ENCODE results near the gene MGAT4B. TPM values are rescaled to one million over a fixed set of nuclear protein-coding genes. Genes with fewer than 3 reads are reported as not detected.

Gene MGAT4B
- total RNA-seq, 1 experiment from 2014 or later: 36.9 TPM

- H4K20me1 ChIP-seq (ENCODE audit: insufficient read depth, low read depth, low read length): no peaks in the 10 kb centered on the region
- H3K9ac ChIP-seq (ENCODE audit: low read length): no peak overlapping the region
- no peaks in the 10 kb centered on the region; the same call in 1 of the 2 replicates for H3K4me1 ChIP-seq (ENCODE audit: low read length)
Measured at GRCh38 chr5:179812135-179812825, 5.6 kb upstream of the MGAT4B start.

GRCh38 chr5:179805529-179806249 is 977 bp downstream of the MGAT4B start:
- no peaks in the 10 kb centered on the region for H3K27me3 ChIP-seq (ENCODE audit: low read length)
- peaks cover 30% of the 10 kb centered on the region for H3K4me1 ChIP-seq (ENCODE audit: low read length)
- peak; percentile 87 for DNase-seq
- no peak overlapping the region; the same call in 1 of the 2 replicates for H2AFZ ChIP-seq (ENCODE audit: low read length)
- H4K20me1 ChIP-seq (ENCODE audit: insufficient read depth, low read depth, low read length): peaks cover 9% of the 10 kb centered on the region; the same call in 1 of the 2 replicates
- peak overlapping the region; percentile 95 for H3K9ac ChIP-seq (ENCODE audit: low read length)
- H3K9me2 ChIP-seq (replicated peaks; ENCODE audit: insufficient read depth, low read length): no peaks in the 10 kb centered on the region
- peak overlapping the region; percentile 80 for H3K4me2 ChIP-seq (ENCODE audit: low read depth, low read length, poor library complexity, severe bottlenecking)
- no peaks in the 10 kb centered on the region for H3K36me3 ChIP-seq (ENCODE audit: insufficient read depth, low read length)
- peaks cover 16% of the 10 kb centered on the region for H3K79me2 ChIP-seq (ENCODE audit: low read length)
- no peaks in the 10 kb centered on the region for H3K9me3 ChIP-seq (ENCODE audit: low read length)
- H3K4me3 ChIP-seq (ENCODE audit: low read length): peak overlapping the region; percentile 89
- H3K27ac ChIP-seq (ENCODE audit: low read length): peak overlapping the region; percentile 37; the same call in 1 of the 2 replicates

More at GRCh38 chr5:179812135-179812825, 5.6 kb upstream of the MGAT4B start:
- peaks cover 7% of the 10 kb centered on the region; the same call in 1 of the 2 replicates for H3K79me2 ChIP-seq (ENCODE audit: low read length)
- H3K36me3 ChIP-seq (ENCODE audit: insufficient read depth, low read length): no peaks in the 10 kb centered on the region; the same call in 1 of the 2 replicates
- no peaks in the 10 kb centered on the region for H3K9me2 ChIP-seq (replicated peaks; ENCODE audit: insufficient read depth, low read length)
- no peak for DNase-seq
- H3K4me3 ChIP-seq (ENCODE audit: low read length): no peak overlapping the region
- no peaks in the 10 kb centered on the region for H3K9me3 ChIP-seq (ENCODE audit: low read length)
- no peaks in the 10 kb centered on the region for H3K27me3 ChIP-seq (ENCODE audit: low read length)
- no peak overlapping the region for H3K27ac ChIP-seq (ENCODE audit: low read length)
- H2AFZ ChIP-seq (ENCODE audit: low read length): no peak overlapping the region
- no peak overlapping the region for H3K4me2 ChIP-seq (ENCODE audit: low read depth, low read length, poor library complexity, severe bottlenecking)

GRCh38 chr5:179805070-179805528 is 1.6 kb downstream of the MGAT4B start:
- no peaks in the 10 kb centered on the region for H3K27me3 ChIP-seq (ENCODE audit: low read length)
- no peak overlapping the region for H2AFZ ChIP-seq (ENCODE audit: low read length)
- H3K4me3 ChIP-seq (ENCODE audit: low read length): peak overlapping the region; percentile 89
- no peak for DNase-seq
- peaks cover 16% of the 10 kb centered on the region for H3K79me2 ChIP-seq (ENCODE audit: low read length)
- no peaks in the 10 kb centered on the region for H3K9me3 ChIP-seq (ENCODE audit: low read length)
- no peak overlapping the region for H3K27ac ChIP-seq (ENCODE audit: low read length)
- no peaks in the 10 kb centered on the region for H3K36me3 ChIP-seq (ENCODE audit: insufficient read depth, low read length)
- H3K4me2 ChIP-seq (ENCODE audit: low read depth, low read length, poor library complexity, severe bottlenecking): peak overlapping the region; percentile 80
- H3K4me1 ChIP-seq (ENCODE audit: low read length): peaks cover 30% of the 10 kb centered on the region
- peaks cover 9% of the 10 kb centered on the region; the same call in 1 of the 2 replicates for H4K20me1 ChIP-seq (ENCODE audit: insufficient read depth, low read depth, low read length)
- peak overlapping the region; percentile 95 for H3K9ac ChIP-seq (ENCODE audit: low read length)
- H3K9me2 ChIP-seq (replicated peaks; ENCODE audit: insufficient read depth, low read length): no peaks in the 10 kb centered on the region

- Histone ChIP-seq H3K79me2 (ENCODE audit: low read length) (peaks cover 16% of the 10 kb centered on the region), H3K9me2 (replicated peaks; ENCODE audit: insufficient read depth, low read length) (no peaks in the 10 kb centered on the region), H3K9ac (ENCODE audit: low read length) (peak overlapping the region; percentile 95), H3K4me1 (ENCODE audit: low read length) (peaks cover 30% of the 10 kb centered on the region), H3K4me2 (ENCODE audit: low read depth, low read length, poor library complexity, severe bottlenecking) (peak overlapping the region; percentile 80), H3K27me3 (ENCODE audit: low read length) (no peaks in the 10 kb centered on the region), H3K4me3 (ENCODE audit: low read length) (peak overlapping the region; percentile 89; the same call in 1 of the 2 replicates), H4K20me1 (ENCODE audit: insufficient read depth, low read depth, low read length) (peaks cover 9% of the 10 kb centered on the region; the same call in 1 of the 2 replicates), H3K36me3 (ENCODE audit: insufficient read depth, low read length) (no peaks in the 10 kb centered on the region), H2AFZ (ENCODE audit: low read length) (no peak overlapping the region), H3K9me3 (ENCODE audit: low read length) (no peaks in the 10 kb centered on the region), H3K27ac (ENCODE audit: low read length) (no peak overlapping the region)
- no peak for DNase-seq
Measured at GRCh38 chr5:179804555-179804947, 2.1 kb downstream of the MGAT4B start.

- DNase-seq: peak; percentile 55
- Histone ChIP-seq H3K4me1 (ENCODE audit: low read length) (peaks cover 30% of the 10 kb centered on the region), H3K4me3 (ENCODE audit: low read length) (no peak overlapping the region; the same call in 1 of the 2 replicates), H3K27ac (ENCODE audit: low read length) (no peak overlapping the region), H3K9me3 (ENCODE audit: low read length) (no peaks in the 10 kb centered on the region), H3K9me2 (replicated peaks; ENCODE audit: insufficient read depth, low read length) (no peaks in the 10 kb centered on the region), H3K36me3 (ENCODE audit: insufficient read depth, low read length) (no peaks in the 10 kb centered on the region), H2AFZ (ENCODE audit: low read length) (no peak overlapping the region), H3K27me3 (ENCODE audit: low read length) (no peaks in the 10 kb centered on the region), H3K9ac (ENCODE audit: low read length) (peak overlapping the region; percentile 39; the same call in 1 of the 2 replicates), H3K79me2 (ENCODE audit: low read length) (peaks cover 16% of the 10 kb centered on the region), H3K4me2 (ENCODE audit: low read depth, low read length, poor library complexity, severe bottlenecking) (peak overlapping the region; percentile 80), H4K20me1 (ENCODE audit: insufficient read depth, low read depth, low read length) (peaks cover 9% of the 10 kb centered on the region; the same call in 1 of the 2 replicates)
Measured at GRCh38 chr5:179803651-179804554, 2.8 kb downstream of the MGAT4B start.

GRCh38 chr5:179802950-179803562 is 3.6 kb downstream of the MGAT4B start:
- H4K20me1 ChIP-seq (ENCODE audit: insufficient read depth, low read depth, low read length): peaks cover 9% of the 10 kb centered on the region; the same call in 1 of the 2 replicates
- H3K36me3 ChIP-seq (ENCODE audit: insufficient read depth, low read length): no peaks in the 10 kb centered on the region
- no peak overlapping the region for H3K27ac ChIP-seq (ENCODE audit: low read length)
- H3K9ac ChIP-seq (ENCODE audit: low read length): no peak overlapping the region
- peaks cover 30% of the 10 kb centered on the region for H3K4me1 ChIP-seq (ENCODE audit: low read length)
- no peak for DNase-seq
- H3K4me2 ChIP-seq (ENCODE audit: low read depth, low read length, poor library complexity, severe bottlenecking): no peak overlapping the region
- no peaks in the 10 kb centered on the region for H3K9me2 ChIP-seq (replicated peaks; ENCODE audit: insufficient read depth, low read length)
- no peaks in the 10 kb centered on the region for H3K9me3 ChIP-seq (ENCODE audit: low read length)
- no peak overlapping the region for H3K4me3 ChIP-seq (ENCODE audit: low read length)
- H3K79me2 ChIP-seq (ENCODE audit: low read length): peaks cover 12% of the 10 kb centered on the region
- no peak overlapping the region for H2AFZ ChIP-seq (ENCODE audit: low read length)
- H3K27me3 ChIP-seq (ENCODE audit: low read length): no peaks in the 10 kb centered on the region

- Histone ChIP-seq H3K9ac (ENCODE audit: low read length) (no peak overlapping the region), H4K20me1 (ENCODE audit: insufficient read depth, low read depth, low read length) (peaks cover 9% of the 10 kb centered on the region; the same call in 1 of the 2 replicates), H3K27me3 (ENCODE audit: low read length) (no peaks in the 10 kb centered on the region), H3K4me1 (ENCODE audit: low read length) (peaks cover 30% of the 10 kb centered on the region), H3K9me2 (replicated peaks; ENCODE audit: insufficient read depth, low read length) (no peaks in the 10 kb centered on the region), H3K9me3 (ENCODE audit: low read length) (no peaks in the 10 kb centered on the region), H3K79me2 (ENCODE audit: low read length) (peaks cover 9% of the 10 kb centered on the region), H3K27ac (ENCODE audit: low read length) (no peak overlapping the region), H3K4me2 (ENCODE audit: low read depth, low read length, poor library complexity, severe bottlenecking) (no peak overlapping the region), H3K4me3 (ENCODE audit: low read length) (no peak overlapping the region), H2AFZ (ENCODE audit: low read length) (no peak overlapping the region), H3K36me3 (ENCODE audit: insufficient read depth, low read length) (no peaks in the 10 kb centered on the region)
- no peak for DNase-seq
Measured at GRCh38 chr5:179802207-179802883, 4.3 kb downstream of the MGAT4B start.

All from Karpas-422 (cell line).